SK-N-SH treated with all-trans-retinoic acid at 6 μM for 48 hours (cell line): ENCODE results near the gene PRRC1.

ENCODE experiments used
- CSDC2 ChIP-seq: fragments of 250-450 bp; sonication (Bioruptor Pico); IDR thresholded peaks from 2 replicates; pipeline ENCODE4 v1.5.0; 2020; ENCODE audit warnings: mild to moderate bottlenecking, moderate library complexity
- ESRRG ChIP-seq: fragments of 250-450 bp; sonication (Bioruptor Pico); IDR thresholded peaks from 2 replicates; pipeline ENCODE4 v1.6.1; 2021; ENCODE audit warnings: mild to moderate bottlenecking
- ISL1 ChIP-seq: fragments of 250-450 bp; sonication (Bioruptor Pico); IDR thresholded peaks from 2 replicates; pipeline ENCODE4 v2.1.2; 2022; ENCODE audit warnings: mild to moderate bottlenecking, moderate library complexity
- OSR1 ChIP-seq: fragments of 250-450 bp; sonication (Bioruptor Pico); IDR thresholded peaks from 2 replicates; pipeline ENCODE4 v1.8.0; 2022; ENCODE audit warnings: moderate library complexity, mild to moderate bottlenecking, inconsistent platforms
- RARB ChIP-seq: fragments of 250-450 bp; sonication (Bioruptor Pico); IDR thresholded peaks from 2 replicates; pipeline ENCODE4 v1.8.0; 2021; ENCODE audit warnings: mild to moderate bottlenecking, moderate library complexity
- TOX ChIP-seq: fragments of 250-450 bp; sonication (Bioruptor Pico); IDR thresholded peaks from 2 replicates; pipeline ENCODE4 v1.8.0; 2021; ENCODE audit warnings: mild to moderate bottlenecking, moderate library complexity, borderline replicate concordance
- TSHZ2 ChIP-seq: fragments of 250-450 bp; sonication (Bioruptor Pico); IDR thresholded peaks from 2 replicates; pipeline ENCODE4 v1.5.0; 2020; ENCODE audit warnings: mild to moderate bottlenecking, moderate library complexity

- TF ChIP-seq OSR1, result no peak
- TF ChIP-seq CSDC2, result no peak
- no peak for TF ChIP-seq TOX
- TF ChIP-seq RARB (CRISPR knock-in tag), result no peak
- TF ChIP-seq ESRRG (CRISPR knock-in tag), result no peak
- no peak for TF ChIP-seq ISL1 (CRISPR knock-in tag)
- no peak for TF ChIP-seq TSHZ2 (CRISPR knock-in tag)
Measured at GRCh38 chr5:127498548-127498947, 18.9 kb upstream of the PRRC1 start.
